Endothelial cell of umbilical vein (primary cell): ENCODE results near the gene VIM.

Experiments
- CTCF ChIP-seq, 2 donors: IDR thresholded peaks; 1 replicate in 1 of 2; 2 replicates in 1 of 2; pipeline ENCODE4 v1.5.1; 2011; ENCODE audit warnings: low read length in 2 of 2, mild to moderate bottlenecking in 2 of 2, moderate library complexity in 2 of 2, control low read depth in 1 of 2, inconsistent platforms in 1 of 2, low read depth in 1 of 2; ENCODE audit not compliant: insufficient read depth in 1 of 2; ENCODE audit errors: extremely low read depth in 1 of 2
- EZH2 ChIP-seq: IDR thresholded peaks from 2 replicates; pipeline ENCODE4 v1.6.1; 2012; ENCODE audit warnings: borderline replicate concordance, low read depth, mild to moderate bottlenecking, moderate library complexity, low read length, inconsistent platforms; ENCODE audit not compliant: severe bottlenecking
- JUN ChIP-seq: IDR thresholded peaks from 2 replicates; pipeline ENCODE4 v1.6.1; 2011; ENCODE audit warnings: borderline replicate concordance, low read depth; ENCODE audit not compliant: insufficient read length, insufficient read depth
- POLR2A ChIP-seq: IDR thresholded peaks from 2 replicates; pipeline ENCODE4 v1.6.1; 2012; ENCODE audit warnings: low read depth, mild to moderate bottlenecking, control low read depth, low read length

DNA sequence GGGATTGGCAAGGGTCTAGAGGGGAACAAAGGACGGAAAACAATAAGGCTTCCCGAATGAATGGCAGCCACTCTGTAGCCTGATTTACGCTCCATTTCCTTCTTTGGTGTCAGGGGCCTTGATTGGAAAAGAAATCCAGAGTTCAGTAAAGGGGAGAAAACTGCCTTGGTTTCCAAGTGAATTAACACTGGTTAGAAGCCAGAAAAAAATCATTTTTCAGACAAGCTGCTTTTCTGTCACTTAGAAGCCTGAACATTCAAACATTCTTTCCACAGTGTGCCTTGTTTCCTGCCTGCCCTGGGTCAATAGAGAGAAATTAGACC, 26.3 kb upstream of the VIM start:
- TF ChIP-seq POLR2A, result no peak
- no peak for TF ChIP-seq EZH2
- no peak for TF ChIP-seq JUN
- TF ChIP-seq CTCF (IDR thresholded peaks at IDR 0.05; ENCODE audit: extremely low read depth in 1 of 2, insufficient read depth in 1 of 2, low read depth in 1 of 2, low read length in 2 of 2), result no peak
